ENCODE data around the gene MATK.

- TF ChIP-seq CTCF (IDR thresholded peaks at IDR 0.05) (no peak), ZFX (IDR thresholded peaks at IDR 0.05; ENCODE audit: borderline replicate concordance) (no peak)
Measured at GRCh38 chr19:3782903-3783302, 3.3 kb downstream of the MATK start.

All from 22Rv1 (cell line).